Prostate gland (tissue), 2 donors: Measurements from ENCODE around the gene HSPB1.

ENCODE experiments used
- POLR2A ChIP-seq: fragments of 450-650 bp; IDR thresholded peaks from one replicate; pipeline ENCODE4 v1.6.1; 2016; ENCODE audit warnings: antibody characterized with exemption, mild to moderate bottlenecking
- POLR2AphosphoS5 ChIP-seq: sonication (generic); formaldehyde crosslinking; IDR thresholded peaks from one replicate; pipeline ENCODE4 v1.6.1; 2017; ENCODE audit warnings: antibody characterized with exemption
- TF ChIP-seq, protein P1 (sequence below), 4 experiments: fragments of 200-600 bp in 2 of 4; fragments of 450-650 bp in 2 of 4; sonication (generic) in 2 of 4; IDR thresholded peaks; 1 replicate in 3 of 4; 2 replicates in 1 of 4; pipeline ENCODE4 v1.5.1; 2016 to 2019; ENCODE audit warnings: antibody characterized with exemption in 4 of 4, mild to moderate bottlenecking in 2 of 4, moderate library complexity in 2 of 4

DNA sequence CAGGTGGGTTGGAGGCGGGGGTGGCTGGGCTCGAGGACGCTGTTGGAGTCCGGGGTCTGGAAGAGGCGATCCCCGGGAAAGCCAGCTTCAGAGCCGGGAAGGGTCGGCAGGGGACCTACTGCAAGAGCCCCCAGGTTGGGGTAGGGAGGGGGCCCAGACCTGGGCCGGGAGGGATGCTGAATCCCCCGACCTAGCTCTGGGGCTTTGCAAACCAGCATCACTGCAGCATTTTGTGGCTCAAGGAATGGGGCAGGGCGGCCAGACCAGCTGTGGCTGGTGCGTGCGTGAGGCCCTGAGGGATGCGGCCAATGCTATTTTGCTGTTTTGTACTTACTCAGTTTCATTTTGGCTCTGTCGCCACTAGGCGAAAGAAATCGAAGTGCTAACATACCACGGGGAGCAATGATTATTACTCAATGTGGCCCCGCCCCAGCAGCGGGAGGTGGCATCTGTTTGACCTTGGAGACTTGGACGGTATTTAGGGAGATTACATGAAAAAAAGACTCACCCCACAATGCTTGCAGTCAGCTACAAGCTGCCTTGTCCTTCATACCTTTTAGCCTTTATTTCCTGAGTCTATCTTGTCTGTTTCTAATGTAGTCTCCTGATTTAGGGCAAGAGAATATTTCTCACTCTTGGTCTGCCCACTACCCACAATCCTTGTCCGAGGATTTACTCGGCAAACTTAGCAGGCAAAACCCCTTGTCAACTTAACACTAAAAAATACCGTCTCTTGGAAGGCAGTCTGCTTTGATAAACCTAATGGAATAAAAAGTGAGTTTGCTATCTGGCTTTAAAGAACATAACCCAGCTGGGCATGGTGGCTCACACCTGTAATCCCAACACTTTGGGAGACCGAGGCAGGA lies 16.2 kb downstream of the HSPB1 start:
- TF ChIP-seq, protein P1, sequence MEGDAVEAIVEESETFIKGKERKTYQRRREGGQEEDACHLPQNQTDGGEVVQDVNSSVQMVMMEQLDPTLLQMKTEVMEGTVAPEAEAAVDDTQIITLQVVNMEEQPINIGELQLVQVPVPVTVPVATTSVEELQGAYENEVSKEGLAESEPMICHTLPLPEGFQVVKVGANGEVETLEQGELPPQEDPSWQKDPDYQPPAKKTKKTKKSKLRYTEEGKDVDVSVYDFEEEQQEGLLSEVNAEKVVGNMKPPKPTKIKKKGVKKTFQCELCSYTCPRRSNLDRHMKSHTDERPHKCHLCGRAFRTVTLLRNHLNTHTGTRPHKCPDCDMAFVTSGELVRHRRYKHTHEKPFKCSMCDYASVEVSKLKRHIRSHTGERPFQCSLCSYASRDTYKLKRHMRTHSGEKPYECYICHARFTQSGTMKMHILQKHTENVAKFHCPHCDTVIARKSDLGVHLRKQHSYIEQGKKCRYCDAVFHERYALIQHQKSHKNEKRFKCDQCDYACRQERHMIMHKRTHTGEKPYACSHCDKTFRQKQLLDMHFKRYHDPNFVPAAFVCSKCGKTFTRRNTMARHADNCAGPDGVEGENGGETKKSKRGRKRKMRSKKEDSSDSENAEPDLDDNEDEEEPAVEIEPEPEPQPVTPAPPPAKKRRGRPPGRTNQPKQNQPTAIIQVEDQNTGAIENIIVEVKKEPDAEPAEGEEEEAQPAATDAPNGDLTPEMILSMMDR (IDR thresholded peaks at IDR 0.05): peak in 2 of 4 experiments; percentile 51 to 55
- TF ChIP-seq POLR2A (peak; percentile 9), POLR2AphosphoS5 (peak; percentile 53)
